K562 (cell line): ENCODE measurements around the gene CAPN2. TPM values are rescaled to one million over a fixed set of nuclear protein-coding genes. Genes with fewer than 3 reads are reported as not detected.

Experiments used
- ATF7 ChIP-seq: fragments of 450-650 bp; IDR thresholded peaks from 2 replicates; pipeline ENCODE4 v1.7.1; 2014; ENCODE audit warnings: mild to moderate bottlenecking, moderate library complexity
- BACH1 ChIP-seq: fragments of 200-800 bp; sonication (Bioruptor generic); IDR thresholded peaks from 2 replicates; pipeline ENCODE4 v1.6.1; 2016; ENCODE audit warnings: missing genetic modification characterization, missing compliant biosample characterization
- BDP1 ChIP-seq: IDR thresholded peaks from 3 replicates; pipeline ENCODE4 v1.6.1; 2011; ENCODE audit not compliant: insufficient read length, insufficient read depth
- CAMTA2 ChIP-seq: fragments of 250-450 bp; sonication (Bioruptor Pico); conservative IDR thresholded peaks from 2 replicates; pipeline ENCODE4 v1.5.1; 2022
- CCAR2 ChIP-seq: fragments of 200-400 bp; formaldehyde crosslinking; IDR thresholded peaks from 2 replicates; pipeline ENCODE4 v1.6.1; 2017; ENCODE audit warnings: mild to moderate bottlenecking, low read depth, low read length
- CREM ChIP-seq: IDR thresholded peaks from 2 replicates; pipeline ENCODE4 v1.6.1; 2014; ENCODE audit warnings: antibody characterized with exemption, low read depth
- CSDE1 ChIP-seq, 2 experiments: fragments of 450-650 bp; IDR thresholded peaks; 2 replicates each; pipeline ENCODE4 v1.6.1; 2016; ENCODE audit warnings: mild to moderate bottlenecking in 1 of 2
- ETV1 ChIP-seq: fragments of 450-650 bp; conservative IDR thresholded peaks from 2 replicates; pipeline ENCODE4 v1.6.1; 2016; ENCODE audit warnings: missing genetic modification characterization, control low read depth, low read depth, missing compliant biosample characterization
- GABPA ChIP-seq: fragments of 200-800 bp; sonication (Bioruptor generic); conservative IDR thresholded peaks from 2 replicates; pipeline ENCODE4 v1.6.1; 2016; ENCODE audit warnings: low read depth, missing genetic modification characterization, missing compliant biosample characterization
- GTF2A2 ChIP-seq: IDR thresholded peaks from 2 replicates; pipeline ENCODE4 v1.6.1; 2016; ENCODE audit warnings: mild to moderate bottlenecking, missing genetic modification characterization, missing compliant biosample characterization
- GTF2E2 ChIP-seq: fragments of 200-800 bp; sonication (Bioruptor generic); IDR thresholded peaks from 2 replicates; pipeline ENCODE4 v1.6.1; 2016; ENCODE audit warnings: missing genetic modification characterization, missing compliant biosample characterization
- GTF3C2 ChIP-seq: IDR thresholded peaks from 3 replicates; pipeline ENCODE4 v1.6.1; 2011; ENCODE audit warnings: borderline replicate concordance, mild to moderate bottlenecking, moderate library complexity; ENCODE audit not compliant: insufficient read length; ENCODE audit errors: extremely low read depth
- HDAC1 ChIP-seq, 2 experiments: fragments of 450-650 bp; IDR thresholded peaks; 2 replicates each; pipeline ENCODE4 v1.6.1; 2016 to 2017; ENCODE audit warnings: inconsistent platforms in 1 of 2, mild to moderate bottlenecking in 1 of 2, moderate library complexity in 1 of 2
- ILF3 ChIP-seq: fragments of 450-650 bp; IDR thresholded peaks from 2 replicates; pipeline ENCODE4 v1.6.1; 2018; ENCODE audit warnings: antibody characterized with exemption, mild to moderate bottlenecking, moderate library complexity, borderline replicate concordance
- KDM2B ChIP-seq: fragments of 250-450 bp; sonication (Bioruptor Pico); IDR thresholded peaks from 2 replicates; pipeline ENCODE4 v1.8.0; 2021; ENCODE audit warnings: mild to moderate bottlenecking, moderate library complexity
- KHSRP ChIP-seq: fragments of 450-650 bp; IDR thresholded peaks from 2 replicates; pipeline ENCODE4 v1.6.1; 2017
- KLF1 ChIP-seq: fragments of 450-650 bp; IDR thresholded peaks from 2 replicates; pipeline ENCODE4 v1.6.1; 2016; ENCODE audit warnings: missing genetic modification characterization, missing compliant biosample characterization
- KLF13 ChIP-seq: fragments of 450-650 bp; IDR thresholded peaks from 2 replicates; pipeline ENCODE4 v1.6.1; 2016; ENCODE audit warnings: missing genetic modification characterization, low read depth, mild to moderate bottlenecking, missing compliant biosample characterization, moderate library complexity, borderline replicate concordance
- MAFF ChIP-seq: IDR thresholded peaks from 2 replicates; pipeline ENCODE4 v1.6.1; 2012; ENCODE audit warnings: low read length, improper control_type of control experiment
- MXI1 ChIP-seq: IDR thresholded peaks from 2 replicates; pipeline ENCODE4 v1.6.1; 2011; ENCODE audit warnings: low read depth, mild to moderate bottlenecking, improper control_type of control experiment, low read length
- NBN ChIP-seq: fragments of 450-650 bp; IDR thresholded peaks from 2 replicates; pipeline ENCODE4 v1.6.1; 2016; ENCODE audit warnings: low read depth, mild to moderate bottlenecking
- SAFB2 ChIP-seq: fragments of 200-400 bp; formaldehyde crosslinking; IDR thresholded peaks from 2 replicates; pipeline ENCODE4 v1.6.1; 2018; ENCODE audit warnings: borderline replicate concordance, low read length, low read depth, moderate library complexity; ENCODE audit not compliant: severe bottlenecking
- TAF9B ChIP-seq: fragments of 450-650 bp; IDR thresholded peaks from 2 replicates; pipeline ENCODE4 v1.6.1; 2018; ENCODE audit warnings: mild to moderate bottlenecking; ENCODE audit not compliant: partially characterized antibody
- TBL1XR1 ChIP-seq, 2 experiments: IDR thresholded peaks; 2 replicates each; pipeline ENCODE4 v1.6.1; 2012; ENCODE audit warnings: improper control_type of control experiment in 2 of 2, low read length in 2 of 2, mild to moderate bottlenecking in 1 of 2
- TOE1 ChIP-seq, 2 experiments: fragments of 450-650 bp in 1 of 2; sonication (generic) in 1 of 2; formaldehyde crosslinking in 1 of 2; IDR thresholded peaks; 2 replicates each; pipeline versions ENCODE4 v1.7.1 to v1.8.0; 2016 to 2022; ENCODE audit warnings: borderline replicate concordance in 2 of 2, mild to moderate bottlenecking in 2 of 2, antibody characterized with exemption in 1 of 2, inconsistent platforms in 1 of 2, low read depth in 1 of 2, missing genetic modification reagents in 1 of 2, moderate library complexity in 1 of 2
- ZBTB1 ChIP-seq: sonication (generic); formaldehyde crosslinking; IDR thresholded peaks from 2 replicates; pipeline ENCODE4 v1.8.1; 2023; ENCODE audit warnings: missing genetic modification reagents, low read depth, mild to moderate bottlenecking, borderline replicate concordance
- polyA plus RNA-seq, 8 experiments: library from polyadenylated mRNA; depleted of rRNA in 4 of 8; stranded (reverse) in 5 of 8; unstranded in 3 of 8; fragments of >200 nt; fragmentation: Nextera tagmentation in 2 of 8; fragmentation: Illumina TruSeq in 1 of 8; extraction: Ambion mirVana in 2 of 8; extraction: Trizol in 1 of 8; gene quantifications; 2 replicates each; pipeline versions ENCODE4 v1.2.1 to v1.2.3, GENCODE V29; 2011 to 2014; ENCODE audit warnings: inconsistent platforms in 1 of 8, missing spikeins in 1 of 8
- total RNA-seq, 7 experiments: library from RNA; depleted of rRNA in 6 of 7; stranded (reverse); fragments of >200 nt in 6 of 7; fragmentation: Illumina TruSeq in 2 of 7; extraction: Trizol in 2 of 7; gene quantifications; 2 replicates each; pipeline versions ENCODE4 v1.2.1 to v1.2.3, GENCODE V29; 2011 to 2021; ENCODE audit warnings: low replicate concordance in 1 of 7

CAPN2 gene
- total and polyA plus RNA-seq, 9 of the 15 experiments (the other 6 are each of a cell fraction or from before 2014, with no cell fraction given): 24.6 to 157 (median 101) TPM

GRCh38 chr1:223771814-223772770 lies 59.8 kb downstream of the CAPN2 start (continued):
- peak; percentile 63; the same call in 1 of the 2 replicates for TF ChIP-seq GTF2E2
- no peak for TF ChIP-seq KDM2B (CRISPR knock-in tag)
- TF ChIP-seq SAFB2: no peak
- TF ChIP-seq MAFF: peak; percentile 65
- peak; percentile 72; the same call in 1 of the 2 replicates for TF ChIP-seq TOE1 (IDR thresholded peaks at IDR 0.05; ENCODE audit: borderline replicate concordance)
- TF ChIP-seq TOE1 (CRISPR knock-in tag; IDR thresholded peaks at IDR 0.05; ENCODE audit: borderline replicate concordance, low read depth): no peak
- peak in 1 of 2 experiments; percentile 58; a peak in 3 of 4 replicates for TF ChIP-seq TBL1XR1 (IDR thresholded peaks at IDR 0.05; ENCODE audit: low read length in 2 of 2)
- no peak for TF ChIP-seq MXI1
- peak; percentile 82 for TF ChIP-seq BACH1 (tag)
- TF ChIP-seq ETV1 (tag): peak; percentile 45
- TF ChIP-seq TAF9B: peak; percentile 86
- TF ChIP-seq CSDE1 (IDR thresholded peaks at IDR 0.05): peak in 1 of 2 experiments; percentile 25; a peak in 1 of 4 replicates
- peak; percentile 90 for TF ChIP-seq NBN
- TF ChIP-seq BDP1: no peak
- TF ChIP-seq GABPA (tag): peak; percentile 62
- TF ChIP-seq KHSRP: no peak; the same call in 1 of the 2 replicates
- peak in 1 of 2 experiments; percentile 77; a peak in 3 of 4 replicates for TF ChIP-seq HDAC1 (IDR thresholded peaks at IDR 0.05)
- 0 out of 2 replicates have a peak, but pooled peaks have one; percentile 39 for TF ChIP-seq KLF13 (tag)
- TF ChIP-seq CREM: peak; percentile 85
- TF ChIP-seq CCAR2: no peak
- TF ChIP-seq ILF3: peak; percentile 14; the same call in 1 of the 2 replicates
- TF ChIP-seq CAMTA2: no peak
- TF ChIP-seq GTF2A2 (tag): no peak
- 0 out of 2 replicates have a peak, but pooled peaks have one; percentile 20 for TF ChIP-seq KLF1
- no peak for TF ChIP-seq GTF3C2
- no peak for TF ChIP-seq ZBTB1
- peak; percentile 75 for TF ChIP-seq ATF7
